SK-MEL-5 (cell line): ENCODE data around the gene ALX3. TPM values are rescaled to one million over a fixed set of nuclear protein-coding genes. Genes with fewer than 3 reads are reported as not detected.

Experiments
- DNase-seq: peaks from one replicate; pipeline ENCODE4 v3.0.0-alpha.2; 2016; ENCODE audit warnings: low read depth, low spot score
- in situ Hi-C: cut with HindIII; loops from 2 replicates; pipeline ENCODE4 v1.10.0; 2016; ENCODE audit warnings: low sequenced_read_pairs, high pct_unique_total_duplicates, low pct_unique_long_range_greater_than_20kb
- polyA plus RNA-seq, 2 experiments: library from polyadenylated mRNA; depleted of rRNA; stranded (reverse); fragments of >200 nt; gene quantifications; 2 replicates each; pipeline ENCODE4 v1.2.3, GENCODE V29; 2015
- total RNA-seq: library from RNA; depleted of rRNA; stranded (reverse); fragments of >200 nt; shearing (Covaris generic); gene quantifications from 2 replicates; pipeline ENCODE4 v1.2.3, GENCODE V29; 2014; rRNA removed

The ALX3 gene
- total RNA-seq: not detected in 2 replicates
- not detected in 2 replicates for polyA plus RNA-seq (2015; cell fraction: cytosol; rRNA removed)
- not detected in 2 replicates for polyA plus RNA-seq (2015; cell fraction: nucleus; rRNA removed)

GRCh38 chr1:110070671-110071242 lies at the start of gene ALX3:
Gene ALX3 (minus strand): TSS chr1:110070672. CDS start chr1:110070612, 60 bp downstream.
- in situ Hi-C loops: no loop called here
- DNase-seq: no peak

GRCh38 chr1:110119843-110120242 lies 49.4 kb upstream of the ALX3 start:
- no peak for DNase-seq
- in situ Hi-C loops: no loop called here

- no peak for DNase-seq
- in situ Hi-C loops: no loop called here
Measured at GRCh38 chr1:110118636-110119396, 48.3 kb upstream of the ALX3 start.

- in situ Hi-C loops: no loop called here
- DNase-seq: peak; percentile 8
Measured at GRCh38 chr1:110114784-110115183, 44.3 kb upstream of the ALX3 start.

- in situ Hi-C loops: no loop called here
- DNase-seq: no peak
Measured at GRCh38 chr1:110114173-110114572, 43.7 kb upstream of the ALX3 start.

- in situ Hi-C loops: no loop called here
Measured at GRCh38 chr1:110113551-110113950, 43.1 kb upstream of the ALX3 start.

GRCh38 chr1:110112656-110113055 lies 42.2 kb upstream of the ALX3 start:
- in situ Hi-C loops: no loop called here
- no peak for DNase-seq

More at GRCh38 chr1:110113551-110113950, 43.1 kb upstream of the ALX3 start:
- no peak for DNase-seq

- in situ Hi-C loops: no loop called here
- no peak for DNase-seq
Measured at GRCh38 chr1:110112143-110112542, 41.7 kb upstream of the ALX3 start, which contains the start of gene UBL4B. Gene UBL4B (plus strand): TSS chr1:110112443. CDS start chr1:110112535, 92 bp downstream.

- DNase-seq: no peak
- in situ Hi-C loops: no loop called here
Measured at GRCh38 chr1:110111081-110111480, 40.6 kb upstream of the ALX3 start.

- in situ Hi-C loops: no loop called here
- DNase-seq: no peak
Measured at GRCh38 chr1:110107867-110108469, 37.5 kb upstream of the ALX3 start.

- DNase-seq: peak; percentile 90
- in situ Hi-C loops: no loop called here
Measured at GRCh38 chr1:110106013-110106941, 35.8 kb upstream of the ALX3 start.

GRCh38 chr1:110102081-110102480 lies 31.6 kb upstream of the ALX3 start:
- DNase-seq: no peak
- in situ Hi-C loops: no loop called here

- in situ Hi-C loops: no loop called here
- no peak for DNase-seq
Measured at GRCh38 chr1:110100335-110100734, 29.9 kb upstream of the ALX3 start.

GRCh38 chr1:110098222-110099026 lies 28.0 kb upstream of the ALX3 start:
- DNase-seq: no peak
- in situ Hi-C loops: no loop called here

GRCh38 chr1:110097507-110098221 lies 27.2 kb upstream of the ALX3 start:
- in situ Hi-C loops: no loop called here
- no peak for DNase-seq

- in situ Hi-C loops: no loop called here
- no peak for DNase-seq
Measured at GRCh38 chr1:110094931-110095654, 24.6 kb upstream of the ALX3 start.
